Hematopoietic multipotent progenitor cell treated with erythropoietin and hydrocortisone succinate and interleukin-3 and kit ligand, for 17 days (in vitro differentiated cells): ENCODE data around the gene TK2.

Source experiments
- DNase-seq: peaks from one replicate; pipeline ENCODE4 v3.0.0-alpha.2; 2015; ENCODE audit warnings: low spot score

TK2 gene

GRCh38 chr16:66544016-66544757 is 5.7 kb downstream of the TK2 start:
- DNase-seq = no peak

DNA sequence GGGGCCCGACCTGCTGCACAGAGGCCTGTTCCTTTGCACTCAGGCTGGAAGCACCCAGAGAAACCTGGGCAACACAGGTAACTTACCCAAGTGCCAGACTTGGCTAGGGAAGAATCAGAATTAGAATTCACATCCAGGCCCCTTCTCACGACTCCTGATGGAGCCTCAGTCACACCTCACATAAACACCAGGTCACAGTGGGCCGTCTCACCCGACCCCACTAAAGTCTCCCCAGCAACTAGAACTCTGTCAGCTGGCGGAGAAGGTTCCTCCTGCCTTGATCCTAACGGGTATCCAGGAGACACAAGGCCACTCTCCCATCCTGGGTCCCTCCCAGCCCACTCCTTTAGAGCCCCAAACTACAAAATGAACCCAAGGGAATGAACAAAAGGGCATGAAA is 6.4 kb downstream of the TK2 start:
- no peak for DNase-seq

DNA sequence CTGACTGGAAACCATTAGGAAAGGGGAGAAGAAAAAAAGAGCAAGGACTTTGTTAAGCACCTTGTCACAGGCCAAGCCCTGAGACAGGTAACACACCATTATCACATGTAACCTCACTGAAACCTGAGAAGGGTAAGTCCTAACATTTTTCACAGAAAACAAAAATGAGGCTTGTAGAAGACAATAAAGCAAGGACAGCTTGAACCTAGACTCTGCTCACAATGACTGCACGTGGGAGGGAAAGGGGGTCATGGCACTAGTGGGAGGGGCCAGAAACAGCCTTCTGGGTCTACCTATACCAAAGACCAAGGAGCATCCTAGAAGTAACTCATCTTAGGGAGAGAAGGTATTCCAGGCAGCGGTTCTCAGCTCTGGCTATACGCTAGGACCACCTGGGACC is 7.5 kb downstream of the TK2 start:
- DNase-seq = no peak

DNA sequence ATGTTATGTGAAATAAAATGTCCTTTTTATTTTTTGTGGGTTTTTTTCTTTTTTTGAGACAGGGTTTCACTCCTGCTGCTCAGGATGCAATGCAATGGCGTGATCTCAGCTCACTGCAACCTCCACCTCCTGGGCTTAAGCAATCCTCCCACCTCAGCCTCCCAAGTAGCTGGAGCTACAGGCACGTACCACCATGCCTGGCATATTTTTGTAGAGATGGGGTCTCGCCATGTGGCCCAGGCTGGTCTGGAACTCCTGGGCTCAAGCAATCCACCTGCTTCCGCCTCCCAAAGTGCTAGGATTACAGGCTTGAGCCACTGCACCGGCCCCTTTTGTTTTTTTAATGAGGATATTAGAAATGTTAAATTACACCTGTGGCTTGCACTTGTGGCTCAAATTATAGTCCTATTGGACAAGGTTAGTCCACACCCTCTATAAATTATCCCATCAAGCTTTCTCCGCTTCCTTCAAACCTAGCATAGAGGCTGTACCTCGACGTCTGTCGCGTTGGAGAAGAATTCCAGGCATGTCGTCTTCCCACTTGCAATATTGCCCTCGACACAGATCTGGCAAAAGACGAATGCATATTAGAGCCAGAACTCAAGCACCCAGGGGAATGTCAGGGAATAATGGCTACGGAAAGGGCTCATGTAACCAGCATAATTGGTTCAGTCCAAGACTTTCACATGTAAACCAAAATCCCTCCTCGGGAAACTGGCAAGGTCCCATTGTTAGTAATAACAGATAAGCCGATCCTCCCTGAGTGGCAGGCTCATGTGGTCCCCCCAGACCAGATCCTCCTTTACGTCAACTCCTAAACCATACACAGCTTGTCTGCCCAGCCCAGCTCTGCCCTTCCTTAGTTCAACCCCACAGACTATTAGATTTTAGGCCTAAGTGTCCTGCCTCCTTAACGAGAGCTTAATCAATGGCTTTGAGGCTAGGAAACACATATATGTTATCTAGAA is 8.2 kb downstream of the TK2 start:
- no peak for DNase-seq

GRCh38 chr16:66539623-66540469 is 10.1 kb downstream of the TK2 start:
- no peak for DNase-seq

GRCh38 chr16:66538910-66539309 is 11.0 kb downstream of the TK2 start:
- DNase-seq = no peak

- no peak for DNase-seq
These were observed 12.7 kb downstream of the TK2 start for GRCh38 chr16:66537236-66537635.

DNA sequence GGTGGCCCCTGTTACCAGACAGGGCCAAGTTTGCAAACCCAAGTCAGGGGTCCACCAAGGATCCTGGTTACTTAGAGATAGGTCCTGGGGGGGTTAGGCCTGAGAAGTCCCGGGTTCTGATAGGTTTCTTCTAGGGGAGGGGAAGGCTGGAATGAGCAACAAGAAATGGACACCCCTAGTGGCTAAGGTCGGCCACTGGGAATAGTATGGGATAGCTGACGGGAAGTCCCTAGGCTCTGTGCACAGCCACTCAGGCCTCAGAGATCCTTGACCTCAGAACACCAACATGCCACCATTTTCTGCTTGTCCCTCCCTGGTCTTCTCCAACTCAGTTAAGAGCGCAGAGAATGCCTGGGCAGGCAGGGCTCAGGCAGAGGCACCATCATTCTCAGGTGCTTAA is 13.4 kb downstream of the TK2 start:
- DNase-seq = no peak

DNA sequence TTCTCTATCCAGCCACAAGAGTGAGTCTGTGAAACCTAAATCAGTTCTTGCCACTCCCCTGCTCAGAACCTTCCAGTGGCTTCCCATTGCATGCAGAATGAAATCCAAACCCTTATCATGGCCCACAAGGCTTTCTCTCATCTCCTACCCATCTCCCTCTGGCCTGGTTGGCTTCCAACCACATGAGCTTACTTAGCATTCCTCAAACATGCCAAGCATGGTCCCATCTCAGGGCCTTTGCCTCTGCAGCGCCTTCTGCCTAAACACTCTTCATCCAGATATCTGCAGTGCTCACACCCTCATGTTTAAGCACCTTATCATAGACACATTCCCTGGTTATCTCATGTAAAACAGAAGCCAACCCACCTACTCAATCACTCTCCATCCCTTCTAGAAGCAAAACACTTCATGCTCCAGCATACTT is 15.5 kb downstream of the TK2 start:
- DNase-seq = no peak

- no peak for DNase-seq
These were observed 20.4 kb downstream of the TK2 start for GRCh38 chr16:66529475-66529874.

DNA sequence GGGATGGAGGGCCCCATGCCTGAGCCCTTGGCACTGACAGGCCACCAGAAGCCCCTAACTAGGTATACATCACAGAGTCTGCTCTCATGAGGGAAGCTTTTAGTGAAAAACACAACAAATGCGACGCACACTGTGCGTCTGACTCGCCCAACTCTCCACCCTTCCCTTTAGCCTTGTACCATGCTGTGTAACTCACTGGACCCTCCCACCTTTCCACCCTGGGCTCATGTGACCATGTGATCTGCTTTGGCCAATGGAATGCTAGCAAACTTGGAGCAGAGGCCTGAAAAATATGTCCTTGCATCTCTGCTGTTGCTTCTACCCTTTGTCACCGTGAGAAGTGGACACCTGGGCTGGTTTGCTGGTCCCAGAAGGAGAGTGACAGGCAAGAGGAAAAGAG is 21.6 kb downstream of the TK2 start:
- no peak for DNase-seq

GRCh38 chr16:66525396-66526180 is 24.3 kb downstream of the TK2 start:
- DNase-seq = no peak

GRCh38 chr16:66524601-66525164 is 25.2 kb downstream of the TK2 start:
- DNase-seq = no peak

- DNase-seq = no peak
These were observed 26.0 kb downstream of the TK2 start for GRCh38 chr16:66523861-66524354.

GRCh38 chr16:66522816-66523590 is 26.9 kb downstream of the TK2 start:
- DNase-seq = no peak

- no peak for DNase-seq
These were observed 27.8 kb downstream of the TK2 start for GRCh38 chr16:66521951-66522771.

- no peak for DNase-seq
These were observed 28.6 kb downstream of the TK2 start for GRCh38 chr16:66521252-66521713.

DNA sequence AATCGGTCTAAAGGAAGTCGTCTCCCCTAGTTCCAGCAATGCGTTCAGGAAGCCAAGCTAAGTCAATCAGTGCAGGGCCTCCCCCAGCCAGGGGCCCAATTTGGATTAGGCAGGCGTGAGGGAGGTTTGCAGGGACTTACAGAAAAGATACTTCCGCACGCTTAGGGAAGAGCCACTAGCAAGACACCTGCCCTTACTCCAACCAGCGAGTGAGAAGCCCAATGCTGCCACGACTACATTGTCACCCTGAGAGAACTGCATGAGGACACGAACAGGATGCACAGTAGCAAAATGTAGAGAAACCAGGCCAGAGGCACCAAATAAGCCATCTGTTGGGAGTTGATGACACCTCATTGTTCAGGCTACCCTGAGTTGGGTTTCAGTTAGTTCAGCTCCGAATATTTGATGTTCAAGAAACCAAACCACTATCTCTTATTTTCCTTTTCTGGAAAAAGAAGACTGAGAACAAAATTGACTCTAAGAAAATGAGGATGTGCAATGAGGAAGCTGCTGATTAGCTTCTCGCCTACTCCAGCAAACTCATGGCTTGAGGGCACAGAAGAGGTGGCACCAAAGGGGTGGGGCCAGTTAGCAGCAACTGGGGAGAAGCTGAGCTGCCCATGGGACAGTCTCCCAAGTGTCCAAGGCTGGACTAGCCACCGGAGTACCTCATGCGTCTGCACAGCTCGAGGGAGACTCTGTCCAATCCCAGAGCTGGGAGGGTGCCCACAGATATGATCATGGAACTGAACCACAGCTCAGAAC is 29.3 kb downstream of the TK2 start:
- DNase-seq = no peak
